GM12878 (cell line): ENCODE results near the gene MYO7B. TPM values are rescaled to one million over a fixed set of nuclear protein-coding genes. Genes with fewer than 3 reads are reported as not detected.

Source experiments
- ATAC-seq: fragments of 200-7000 bp; cut with Tn5 transposase; 3 replicates; pipeline ENCODE4 v1.9.1; 2020; ENCODE audit warnings: mild to moderate bottlenecking, moderate library complexity
- BruUV-seq: library from RNA; stranded (reverse); fragments of 400-500 nt; replicated peaks from 2 replicates; lab custom pipeline; 2021; lab: Mats Ljungman, UMichigan
- CTCF ChIA-PET: fragments of 300-600 bp; sonication (Branson Sonifier 250); formaldehyde crosslinking; extraction: SDS; loops from one replicate; lab custom pipeline; 2021; ENCODE audit warnings: inconsistent platforms; lab: Yijun Ruan, JAX
- POLR2A ChIA-PET: fragments of 350-600 bp; formaldehyde crosslinking; extraction: SDS; loops from one replicate; lab custom pipeline; 2021; ENCODE audit warnings: inconsistent platforms; lab: Charles Lee
- RAD21 ChIA-PET: fragments of 300-600 bp; sonication (Branson Sonifier 250); formaldehyde crosslinking; loops from one replicate; lab custom pipeline; 2023; ENCODE audit warnings: antibody characterized with exemption; ENCODE audit not compliant: unreplicated experiment; lab: Charles Lee
- SMC1A ChIA-PET: fragments of 300-600 bp; sonication (Branson Sonifier 250); formaldehyde crosslinking; loops from one replicate; lab custom pipeline; 2023; ENCODE audit not compliant: unreplicated experiment, uncharacterized antibody; lab: Charles Lee
- DNase-seq: peaks from one replicate; pipeline ENCODE4 v3.0.0-alpha.2; 2011; ENCODE audit warnings: low read depth, low spot score
- FAIRE-seq: peaks from 3 replicates; lab custom pipeline; 2011; peaks lifted over from hg19 to GRCh38; lab: Jason Lieb, UNC
- H2AFZ ChIP-seq: 2 replicates; pipeline ENCODE4 v1.6.0; 2011; ENCODE audit warnings: low read depth, low read length, control low read depth; ENCODE audit not compliant: control insufficient read depth
- H3K27ac ChIP-seq: 2 replicates; pipeline ENCODE4 v1.5.1; 2011; ENCODE audit warnings: control low read depth; ENCODE audit not compliant: control insufficient read depth, insufficient read depth
- H3K27me3 ChIP-seq, 2 experiments: replicated peaks in 1 of 2; 2 replicates each; pipeline versions ENCODE4 v1.6.0 to v1.6.1; 2011; ENCODE audit warnings: low read length in 1 of 2; ENCODE audit not compliant: control insufficient read depth in 2 of 2, insufficient read depth in 2 of 2
- H3K36me3 ChIP-seq, 2 experiments: 2 replicates each; pipeline ENCODE4 v1.5.1; 2011; ENCODE audit warnings: low read length in 1 of 2; ENCODE audit not compliant: control insufficient read depth in 2 of 2, insufficient read depth in 2 of 2
- H3K4me1 ChIP-seq: 2 replicates; pipeline ENCODE4 v1.6.1; 2011; ENCODE audit warnings: mild to moderate bottlenecking, low read length, moderate library complexity, mixed read lengths; ENCODE audit not compliant: control insufficient read depth, insufficient read depth
- H3K4me2 ChIP-seq: 2 replicates; pipeline ENCODE4 v1.6.0; 2011; ENCODE audit warnings: control low read depth; ENCODE audit not compliant: control insufficient read depth, insufficient read depth
- H3K4me3 ChIP-seq: fragments of 200-600 bp; sonication (generic); 2 replicates; pipeline ENCODE4 v1.5.1; 2016
- H3K79me2 ChIP-seq: 2 replicates; pipeline ENCODE4 v1.6.0; 2011; ENCODE audit warnings: low read length; ENCODE audit not compliant: control insufficient read depth, insufficient read depth
- H3K9ac ChIP-seq: 2 replicates; pipeline ENCODE4 v1.8.0; 2011; ENCODE audit warnings: low read length, control low read depth, mixed read lengths; ENCODE audit not compliant: control insufficient read depth, insufficient read depth
- H3K9me3 ChIP-seq: replicated peaks from 3 replicates; pipeline ENCODE4 v1.5.1; 2011; ENCODE audit warnings: mild to moderate bottlenecking, low read length; ENCODE audit not compliant: control insufficient read depth, insufficient read depth
- H4K20me1 ChIP-seq: 2 replicates; pipeline ENCODE4 v1.6.0; 2011; ENCODE audit not compliant: control insufficient read depth, insufficient read depth
- EGR1 ChIP-seq, 2 experiments: IDR thresholded peaks; 1 replicate in 1 of 2; 2 replicates in 1 of 2; pipeline ENCODE4 v1.6.1; 2011 to 2012; ENCODE audit warnings: low read depth in 2 of 2, low read length in 2 of 2, borderline replicate concordance in 1 of 2, mild to moderate bottlenecking in 1 of 2, moderate library complexity in 1 of 2
- SIX5 ChIP-seq: IDR thresholded peaks from 2 replicates; pipeline ENCODE4 v1.6.1; 2011; ENCODE audit warnings: mild to moderate bottlenecking, low read depth, low read length, moderate library complexity; ENCODE audit not compliant: severe bottlenecking
- WGBS: methylation state at CpG from one replicate; pipeline ENCODE4 v1.1.6; 2016; ENCODE audit warnings: low lambda C conversion rate; ENCODE audit not compliant: insufficient replicate concordance, insufficient coverage; ENCODE audit errors: missing lambda C conversion rate; 5-methylcytosine and 5-hydroxymethylcytosine counted together
- in situ Hi-C: fragments of 300-500 bp; cut with MboI; formaldehyde crosslinking; loops from 9 replicates; pipeline ENCODE4 v1.14.3; 2018; ENCODE audit warnings: mixed read lengths
- intact Hi-C: fragments of 100-400 bp; cut with micrococcal nuclease; formaldehyde crosslinking; loops from one replicate; pipeline ENCODE4 v1.14.2; 2022; ENCODE audit not compliant: unreplicated experiment
- polyA plus RNA-seq, 11 experiments: library from polyadenylated mRNA; depleted of rRNA in 4 of 11; unstranded in 6 of 11; stranded (reverse) in 5 of 11; fragments of >200 nt; fragmentation: Nextera tagmentation in 4 of 11; fragmentation: Illumina TruSeq in 1 of 11; extraction: Ambion mirVana in 4 of 11; extraction: Trizol in 1 of 11; gene quantifications; 1 replicate in 1 of 11; 2 replicates in 10 of 11; pipeline versions ENCODE4 v1.2.1 to v1.2.3, GENCODE V29; 2011 to 2016; ENCODE audit warnings: inconsistent platforms in 2 of 11, missing spikeins in 2 of 11, low read depth in 1 of 11
- total RNA-seq, 4 experiments: library from RNA; depleted of rRNA in 3 of 4; stranded (reverse); fragments of >200 nt in 3 of 4; fragmentation: Illumina TruSeq in 1 of 4; extraction: Trizol in 1 of 4; gene quantifications; 2 replicates each; pipeline versions ENCODE4 v1.2.1 to v1.2.3, GENCODE V29; 2013 to 2021
- TF ChIP-seq, protein P1 (sequence below): fragments of 450-650 bp; IDR thresholded peaks from 2 replicates; pipeline ENCODE4 v1.6.1; 2017; ENCODE audit warnings: mild to moderate bottlenecking, moderate library complexity
- TF ChIP-seq, protein P2 (sequence below): IDR thresholded peaks from 2 replicates; pipeline ENCODE4 v1.6.1; 2012; ENCODE audit warnings: low read length, inconsistent platforms

The MYO7B gene
- total and polyA plus RNA-seq, 10 of the 15 experiments (the other 5 are each of a cell fraction or from before 2014, with no cell fraction given), result 0.08 to 4.8 (median 1.2) TPM

DNA sequence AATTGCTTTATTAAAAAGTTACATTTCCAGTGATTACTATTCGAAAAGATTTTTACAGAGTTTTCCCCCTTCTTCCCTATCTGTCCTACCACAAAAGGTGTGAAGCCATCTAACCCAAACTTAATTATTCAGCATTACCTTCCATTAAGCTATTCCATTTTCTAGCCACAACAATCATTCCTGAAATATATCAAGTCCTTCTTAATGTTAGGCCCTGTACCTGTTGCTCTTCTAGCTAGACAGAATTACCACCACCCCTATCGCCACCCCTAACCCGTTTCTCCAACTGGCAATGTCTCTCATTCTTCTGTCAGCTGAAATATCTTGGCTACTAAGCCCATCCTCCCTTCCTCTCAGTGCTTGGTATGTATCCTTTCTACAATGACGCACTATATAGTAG lies 23.1 kb upstream of the MYO7B start:
- ChIA-PET POLR2A (no interaction called here), CTCF (interaction anchor here (0.5 to 1.4 kb wide), 2 partner anchors 8 to 16 kb away, joined by 3 to 4 read pairs; no protein-coding TSS in a partner anchor)
- Histone ChIP-seq H3K9me3 (no peaks in the 10 kb centered on the region), H3K36me3 (peaks cover 7 to 19% of the 10 kb centered on the region in 2 experiments; a peak in 3 of 4 replicates), H3K9ac (no peak overlapping the region), H3K27ac (no peak overlapping the region), H3K4me3 (no peak overlapping the region), H3K4me1 (no peaks in the 10 kb centered on the region; the same call in 1 of the 2 replicates), H3K79me2 (peaks cover 58% of the 10 kb centered on the region), H3K27me3 (no peaks in the 10 kb centered on the region), H4K20me1 (peaks cover 5% of the 10 kb centered on the region; the same call in 1 of the 2 replicates)
- intact Hi-C loops (no loop called here), in situ Hi-C loops (no loop called here)
- FAIRE-seq (no peak), DNase-seq (no peak)
- 97% methylated on average over 4 of the region's 4 CpGs for WGBS
- no peak for TF ChIP-seq EGR1 (IDR thresholded peaks at IDR 0.05; ENCODE audit: borderline replicate concordance in 1 of 2, low read depth in 2 of 2, low read length in 2 of 2)
- TF ChIP-seq, protein P1, sequence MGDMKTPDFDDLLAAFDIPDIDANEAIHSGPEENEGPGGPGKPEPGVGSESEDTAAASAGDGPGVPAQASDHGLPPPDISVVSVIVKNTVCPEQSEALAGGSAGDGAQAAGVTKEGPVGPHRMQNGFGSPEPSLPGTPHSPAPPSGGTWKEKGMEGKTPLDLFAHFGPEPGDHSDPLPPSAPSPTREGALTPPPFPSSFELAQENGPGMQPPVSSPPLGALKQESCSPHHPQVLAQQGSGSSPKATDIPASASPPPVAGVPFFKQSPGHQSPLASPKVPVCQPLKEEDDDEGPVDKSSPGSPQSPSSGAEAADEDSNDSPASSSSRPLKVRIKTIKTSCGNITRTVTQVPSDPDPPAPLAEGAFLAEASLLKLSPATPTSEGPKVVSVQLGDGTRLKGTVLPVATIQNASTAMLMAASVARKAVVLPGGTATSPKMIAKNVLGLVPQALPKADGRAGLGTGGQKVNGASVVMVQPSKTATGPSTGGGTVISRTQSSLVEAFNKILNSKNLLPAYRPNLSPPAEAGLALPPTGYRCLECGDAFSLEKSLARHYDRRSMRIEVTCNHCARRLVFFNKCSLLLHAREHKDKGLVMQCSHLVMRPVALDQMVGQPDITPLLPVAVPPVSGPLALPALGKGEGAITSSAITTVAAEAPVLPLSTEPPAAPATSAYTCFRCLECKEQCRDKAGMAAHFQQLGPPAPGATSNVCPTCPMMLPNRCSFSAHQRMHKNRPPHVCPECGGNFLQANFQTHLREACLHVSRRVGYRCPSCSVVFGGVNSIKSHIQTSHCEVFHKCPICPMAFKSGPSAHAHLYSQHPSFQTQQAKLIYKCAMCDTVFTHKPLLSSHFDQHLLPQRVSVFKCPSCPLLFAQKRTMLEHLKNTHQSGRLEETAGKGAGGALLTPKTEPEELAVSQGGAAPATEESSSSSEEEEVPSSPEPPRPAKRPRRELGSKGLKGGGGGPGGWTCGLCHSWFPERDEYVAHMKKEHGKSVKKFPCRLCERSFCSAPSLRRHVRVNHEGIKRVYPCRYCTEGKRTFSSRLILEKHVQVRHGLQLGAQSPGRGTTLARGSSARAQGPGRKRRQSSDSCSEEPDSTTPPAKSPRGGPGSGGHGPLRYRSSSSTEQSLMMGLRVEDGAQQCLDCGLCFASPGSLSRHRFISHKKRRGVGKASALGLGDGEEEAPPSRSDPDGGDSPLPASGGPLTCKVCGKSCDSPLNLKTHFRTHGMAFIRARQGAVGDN, result no peak
- TF ChIP-seq SIX5, result no peak
- TF ChIP-seq, protein P2, sequence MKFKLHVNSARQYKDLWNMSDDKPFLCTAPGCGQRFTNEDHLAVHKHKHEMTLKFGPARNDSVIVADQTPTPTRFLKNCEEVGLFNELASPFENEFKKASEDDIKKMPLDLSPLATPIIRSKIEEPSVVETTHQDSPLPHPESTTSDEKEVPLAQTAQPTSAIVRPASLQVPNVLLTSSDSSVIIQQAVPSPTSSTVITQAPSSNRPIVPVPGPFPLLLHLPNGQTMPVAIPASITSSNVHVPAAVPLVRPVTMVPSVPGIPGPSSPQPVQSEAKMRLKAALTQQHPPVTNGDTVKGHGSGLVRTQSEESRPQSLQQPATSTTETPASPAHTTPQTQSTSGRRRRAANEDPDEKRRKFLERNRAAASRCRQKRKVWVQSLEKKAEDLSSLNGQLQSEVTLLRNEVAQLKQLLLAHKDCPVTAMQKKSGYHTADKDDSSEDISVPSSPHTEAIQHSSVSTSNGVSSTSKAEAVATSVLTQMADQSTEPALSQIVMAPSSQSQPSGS, result no peak
- TF ChIP-seq, all 136 proteins: peak for 0
- no peak overlapping the region for H3K4me2 ChIP-seq
- ChIA-PET SMC1A (no interaction called here), RAD21 (no interaction called here)
- H2AFZ ChIP-seq, result no peak overlapping the region
- ATAC-seq, result no peak
- BruUV-seq, result no TSS peak
